ENCODE results near the gene DISP1. TPM values are rescaled to one million over a fixed set of nuclear protein-coding genes. Genes with fewer than 3 reads are reported as not detected.
"Not testable (repeated sequence)": the region's sequence is repeated elsewhere in the genome, so short reads cannot be mapped to it uniquely, and the experiment has no call there.

DISP1 gene
- total RNA-seq, 1 donor from 2014 or later: 9.5 TPM

GRCh38 chr1:222794656-222795474, 20.0 kb upstream of the DISP1 start:
- DNase-seq: no peak

GRCh38 chr1:222798116-222798515, 16.7 kb upstream of the DISP1 start:
- no peak for DNase-seq

- DNase-seq: no peak
These were observed 15.9 kb upstream of the DISP1 start for GRCh38 chr1:222798975-222799374.

- DNase-seq: no peak
These were observed 13.8 kb upstream of the DISP1 start for GRCh38 chr1:222801067-222801466.

- no peak for DNase-seq
These were observed 3.2 kb upstream of the DISP1 start for GRCh38 chr1:222811671-222812070.

- no peak for DNase-seq
These were observed 838 bp upstream of the DISP1 start for GRCh38 chr1:222813866-222814535.

GRCh38 chr1:222815440-222815765, 564 bp downstream of the DISP1 start:
- DNase-seq: no peak

- DNase-seq: no peak
These were observed 2.7 kb downstream of the DISP1 start for GRCh38 chr1:222817529-222817928.

GRCh38 chr1:222818171-222818570, 3.3 kb downstream of the DISP1 start:
- no peak for DNase-seq

GRCh38 chr1:222820171-222820712, 5.4 kb downstream of the DISP1 start:
- no peak for DNase-seq

- DNase-seq: no peak
These were observed 6.4 kb downstream of the DISP1 start for GRCh38 chr1:222821239-222821638.

- no peak for DNase-seq
These were observed 8.9 kb downstream of the DISP1 start for GRCh38 chr1:222823695-222824094.

- peak; percentile 27 for DNase-seq
These were observed 9.8 kb downstream of the DISP1 start for GRCh38 chr1:222824641-222825040.

GRCh38 chr1:222828939-222829338, 14.1 kb downstream of the DISP1 start:
- no peak for DNase-seq

- no peak for DNase-seq
These were observed 15.0 kb downstream of the DISP1 start for GRCh38 chr1:222829868-222830267.

GRCh38 chr1:222833356-222833876, 18.6 kb downstream of the DISP1 start:
- DNase-seq: no peak

GRCh38 chr1:222843469-222844410, 28.9 kb downstream of the DISP1 start:
- peak; percentile 21 for DNase-seq

- peak; percentile 32 for DNase-seq
These were observed 29.6 kb downstream of the DISP1 start for GRCh38 chr1:222844411-222844779.

GRCh38 chr1:222845763-222846162, 30.9 kb downstream of the DISP1 start:
- no peak for DNase-seq

- DNase-seq: not testable (repeated sequence)
These were observed 35.7 kb downstream of the DISP1 start for GRCh38 chr1:222850550-222850949.

GRCh38 chr1:222852326-222852725, 37.5 kb downstream of the DISP1 start:
- DNase-seq: no peak

- no peak for DNase-seq
These were observed 46.2 kb downstream of the DISP1 start for GRCh38 chr1:222861062-222861461.

All from tongue (tissue), 2 donors.